Activated CD4-positive, alpha-beta T cell treated with anti-CD3 and anti-CD28 coated beads, Interleukin-2, amount 50 U/mL, for 16 hours (primary cell): ENCODE results near the gene MINDY4.

Source experiments
- DNase-seq: peaks from one replicate; pipeline ENCODE4 v3.0.0-alpha.2; 2020

Gene MINDY4

GRCh38 chr7:30859940-30860496, 88.8 kb downstream of the MINDY4 start:
- no peak for DNase-seq

DNA sequence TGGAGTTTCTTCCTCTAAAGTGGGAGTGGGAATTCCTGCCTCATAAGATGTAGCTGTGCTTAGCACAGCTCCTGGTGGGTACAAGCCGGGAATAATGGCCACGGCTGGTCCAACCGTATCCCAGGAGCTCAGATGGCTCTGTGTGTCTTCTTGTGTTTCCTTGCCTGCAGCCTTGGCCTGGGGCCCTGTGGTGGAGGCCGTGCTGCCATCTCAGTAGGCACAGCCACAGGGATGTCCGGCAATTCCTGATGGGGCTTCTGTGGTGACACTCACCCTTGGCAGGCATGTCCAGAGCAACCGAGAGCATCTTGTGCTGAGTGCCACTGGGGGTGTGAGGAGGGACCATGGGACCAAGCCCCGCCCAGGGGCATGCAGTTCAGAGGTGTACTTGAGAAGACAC, 90.4 kb downstream of the MINDY4 start:
- DNase-seq = no peak

DNA sequence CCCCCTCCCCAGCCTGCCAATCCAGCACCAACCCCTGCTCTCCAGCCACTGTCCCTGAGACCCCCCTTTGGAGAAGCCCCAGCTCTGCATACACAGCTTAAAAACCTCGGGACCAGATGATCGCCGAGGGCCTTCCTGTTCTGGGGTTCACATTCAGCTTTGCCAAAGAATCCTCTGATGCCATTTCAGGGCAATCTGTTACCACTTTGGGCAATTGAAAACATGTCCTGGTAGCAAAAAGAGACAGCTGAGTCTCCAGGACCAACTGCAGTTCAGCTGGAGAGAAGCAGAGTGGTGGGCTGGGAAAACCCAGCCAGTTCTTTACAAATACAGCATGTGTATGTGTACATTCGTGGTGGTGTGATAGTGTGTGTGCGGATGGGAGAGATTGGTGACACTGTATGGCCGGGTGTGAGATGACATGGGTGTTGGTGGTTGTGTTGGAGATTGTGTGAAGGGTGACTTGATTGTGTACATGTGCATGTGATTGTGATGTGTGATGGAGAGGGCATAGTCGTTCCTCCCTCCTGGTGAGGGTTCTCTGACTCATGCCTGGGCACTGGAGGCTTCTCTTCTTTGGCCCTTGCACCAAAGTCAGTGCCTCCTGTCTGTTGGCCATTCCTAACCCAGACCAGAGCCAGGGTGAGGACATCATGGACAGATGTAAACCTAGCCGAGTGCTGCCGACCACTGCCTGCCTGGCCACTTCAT, 91.9 kb downstream of the MINDY4 start:
- DNase-seq = no peak

DNA sequence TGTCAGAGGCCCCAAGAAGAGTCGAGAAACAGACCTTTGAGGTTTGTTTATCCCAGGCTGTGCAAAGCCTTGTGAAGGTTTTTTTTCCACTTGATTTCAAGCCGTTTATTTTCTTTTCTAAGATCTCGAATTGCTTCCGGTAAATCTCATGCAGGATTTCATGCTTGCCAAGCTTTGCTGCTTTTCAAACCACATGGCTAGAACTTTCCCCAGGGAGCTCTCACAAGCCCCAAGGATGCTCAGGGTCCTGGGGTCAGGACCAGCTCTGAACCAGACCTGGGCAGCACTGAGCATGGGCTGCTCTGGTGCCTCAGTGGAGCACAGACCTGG, 92.5 kb downstream of the MINDY4 start:
- no peak for DNase-seq

DNA sequence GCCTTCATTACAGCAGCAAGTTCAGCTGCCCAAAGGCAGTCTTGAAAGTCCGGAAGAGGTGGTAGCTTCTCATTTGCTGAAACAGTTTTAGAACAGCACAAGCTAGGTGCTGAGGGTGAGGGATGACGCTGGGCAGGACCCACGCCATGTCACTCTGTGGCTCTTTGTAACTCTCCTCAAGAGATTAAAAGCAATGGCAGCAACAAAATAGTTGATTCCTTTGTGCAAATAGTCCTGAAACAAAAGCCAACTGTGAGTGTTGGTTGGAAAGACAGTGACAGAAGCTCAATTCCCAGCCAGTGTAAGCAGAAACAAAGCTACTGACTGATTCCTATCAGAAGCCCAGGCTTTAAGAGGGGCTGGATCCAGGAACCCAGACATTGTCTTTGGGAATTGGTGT, 92.9 kb downstream of the MINDY4 start:
- DNase-seq = no peak

GRCh38 chr7:30865076-30865475, 93.9 kb downstream of the MINDY4 start:
- DNase-seq = no peak

GRCh38 chr7:30865821-30866220, 94.6 kb downstream of the MINDY4 start:
- no peak for DNase-seq

- no peak for DNase-seq
Observed at GRCh38 chr7:30866939-30867338, 95.7 kb downstream of the MINDY4 start.

- no peak for DNase-seq
Observed at GRCh38 chr7:30867483-30867882, 96.3 kb downstream of the MINDY4 start.

DNA sequence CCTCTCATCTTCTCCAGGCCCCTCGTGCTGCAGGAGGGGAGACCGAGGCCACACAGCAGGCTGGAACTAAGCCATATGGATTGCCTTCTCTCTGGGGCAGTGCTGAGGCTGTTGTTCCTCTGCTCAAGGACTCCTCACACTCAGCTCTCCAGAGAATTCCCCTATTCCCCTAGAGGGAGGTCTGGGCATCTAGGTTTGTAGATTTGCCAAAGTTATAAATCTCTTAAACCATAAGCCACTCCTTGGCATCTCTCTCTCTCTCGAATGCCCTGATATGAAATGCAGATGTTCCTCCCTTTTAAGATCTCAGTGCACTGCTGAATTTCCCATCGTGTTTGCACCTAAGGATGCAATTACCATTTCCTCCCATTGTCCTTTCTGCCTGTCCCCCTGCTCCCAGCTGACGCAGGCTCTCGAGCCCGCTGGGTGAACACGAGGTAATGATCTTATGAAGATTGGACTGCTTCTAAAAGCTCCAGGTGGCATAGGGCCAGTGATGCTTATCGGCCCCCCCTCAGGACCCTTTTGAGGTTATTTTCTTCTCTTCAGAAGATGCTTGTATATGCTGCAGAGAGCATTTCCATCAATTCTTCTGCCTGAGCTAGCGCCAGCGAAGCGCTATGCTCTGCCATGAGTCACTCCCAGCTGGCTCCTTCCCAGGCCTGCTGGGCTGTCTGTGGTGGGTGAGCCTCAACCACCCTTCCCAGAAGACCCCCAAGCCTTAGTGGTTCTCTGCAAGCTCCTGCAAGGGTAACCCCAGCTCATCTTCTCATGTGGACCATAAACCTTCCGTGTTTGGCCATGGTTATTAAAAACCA, 98.8 kb downstream of the MINDY4 start:
- no peak for DNase-seq

- no peak for DNase-seq
Observed at GRCh38 chr7:30870821-30871518, 99.8 kb downstream of the MINDY4 start.

DNA sequence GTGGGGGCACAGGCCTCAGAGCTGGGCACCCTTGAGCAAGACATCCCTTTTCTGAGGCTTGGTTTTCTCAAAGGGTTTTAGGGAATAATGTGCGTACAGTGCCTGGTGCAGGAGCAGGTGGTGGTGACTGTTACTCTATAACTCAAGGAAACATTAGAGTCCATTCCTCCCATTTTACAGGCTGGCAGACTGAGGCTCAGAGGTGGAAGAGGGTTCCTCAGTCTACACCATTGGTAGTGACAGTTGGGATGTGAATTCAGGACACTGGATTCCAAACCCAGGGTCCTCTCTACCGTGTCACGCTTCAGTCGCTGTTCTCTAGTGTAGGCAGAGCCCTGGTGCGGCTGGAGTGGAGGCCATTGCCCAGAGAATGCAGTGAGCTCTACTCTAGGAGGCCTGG, 100.4 kb downstream of the MINDY4 start:
- DNase-seq = no peak

- no peak for DNase-seq
Observed at GRCh38 chr7:30873207-30873606, 102.0 kb downstream of the MINDY4 start.

GRCh38 chr7:30873656-30874055, 102.4 kb downstream of the MINDY4 start:
- DNase-seq = no peak

GRCh38 chr7:30874656-30875302, 103.6 kb downstream of the MINDY4 start:
- DNase-seq = peak; percentile 2

GRCh38 chr7:30877015-30877769, 106.0 kb downstream of the MINDY4 start:
- DNase-seq = no peak

DNA sequence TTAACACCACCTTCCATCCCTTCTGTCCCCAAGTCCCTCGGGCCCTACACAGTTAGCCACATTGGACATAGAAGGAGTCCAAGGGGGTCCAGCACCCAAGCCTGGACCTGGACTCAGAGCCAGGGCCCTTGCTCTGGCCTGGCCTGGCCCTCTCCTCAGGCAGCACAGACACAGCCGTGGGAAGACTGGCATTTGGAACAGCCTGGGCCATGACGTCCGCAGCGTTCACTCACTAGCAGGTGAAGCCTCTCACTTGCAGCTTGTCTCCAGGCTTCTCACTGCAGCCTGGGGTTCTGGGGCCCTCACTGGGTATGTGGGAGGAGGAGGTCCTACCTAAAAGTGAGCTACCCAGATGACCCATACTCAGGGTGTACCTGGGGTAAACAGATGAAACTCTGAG, 106.8 kb downstream of the MINDY4 start:
- no peak for DNase-seq

GRCh38 chr7:30879139-30880124, 108.2 kb downstream of the MINDY4 start:
- DNase-seq = no peak

DNA sequence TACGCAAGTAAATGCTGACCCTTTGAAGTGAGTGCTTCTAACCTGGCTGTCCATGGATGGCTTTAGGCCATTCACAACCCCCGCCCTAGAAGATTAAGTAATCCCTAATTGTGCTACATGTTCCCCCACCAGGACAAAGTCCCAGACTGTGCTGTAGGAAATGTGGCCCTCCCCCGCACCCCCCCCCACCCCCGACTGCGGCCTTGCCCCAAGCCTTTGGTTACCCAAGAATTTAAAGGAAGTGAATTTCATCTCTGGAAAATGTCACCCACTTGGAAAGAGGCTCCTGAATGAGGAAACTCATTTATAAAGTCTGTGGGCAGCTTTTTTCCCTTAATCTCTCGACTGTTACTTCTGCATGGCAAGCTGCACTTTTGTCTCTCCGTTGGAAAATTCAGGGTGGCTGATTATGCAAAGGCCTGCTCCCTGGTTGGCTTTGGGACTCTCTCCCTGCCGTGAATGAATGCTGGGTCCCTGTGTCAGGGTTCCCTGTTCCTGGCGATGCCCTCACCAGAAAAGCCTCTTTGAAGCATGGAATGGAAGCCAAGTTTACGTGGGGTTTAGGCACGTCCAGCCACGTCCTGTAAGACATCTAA, 109.0 kb downstream of the MINDY4 start:
- DNase-seq = no peak

DNA sequence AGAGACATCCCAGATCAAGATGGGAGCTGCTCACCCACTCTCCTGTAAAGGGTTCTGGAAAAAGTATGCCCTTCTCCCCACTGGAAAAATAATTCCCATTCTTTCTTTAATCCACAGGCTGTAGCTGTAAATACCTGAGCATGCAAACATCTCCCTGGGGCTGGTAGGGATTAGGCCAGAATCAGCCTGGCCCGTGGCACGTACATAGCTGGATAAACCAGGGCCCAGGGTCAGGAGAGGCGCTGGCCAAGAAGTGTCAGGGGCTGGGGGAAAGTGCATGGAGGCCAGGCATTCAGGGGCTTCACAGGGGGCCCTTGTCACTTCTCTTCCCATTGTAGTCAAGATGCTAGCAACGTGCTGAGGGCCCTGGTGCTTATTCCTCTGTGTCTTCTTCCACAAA, 109.7 kb downstream of the MINDY4 start:
- DNase-seq = no peak

DNA sequence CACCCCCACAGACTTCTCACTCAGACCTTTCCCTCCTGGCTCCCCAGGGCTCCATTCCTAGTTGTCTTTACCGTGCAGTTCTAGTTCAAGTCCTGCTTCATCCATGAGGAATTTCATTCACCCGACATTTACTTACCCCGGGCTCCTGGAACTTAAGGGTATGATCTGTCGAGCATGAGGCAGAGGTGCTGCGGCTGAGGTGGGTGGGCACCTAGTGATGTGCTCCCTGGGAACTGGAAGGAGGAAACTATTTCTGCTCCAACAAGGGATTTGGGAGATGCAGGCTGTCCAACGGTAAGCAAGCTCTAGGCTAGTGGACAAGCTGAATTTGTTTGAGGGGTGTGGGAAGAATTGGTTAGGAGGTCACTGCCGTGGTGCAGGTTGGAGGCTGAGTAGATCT, 110.2 kb downstream of the MINDY4 start:
- no peak for DNase-seq
